Hindlimb muscle (tissue), 1 donor: Measurements from ENCODE around the gene LRP8. TPM values are rescaled to one million over a fixed set of nuclear protein-coding genes. Genes with fewer than 3 reads are reported as not detected.

Experiments used
- DNase-seq: peaks from one replicate; pipeline ENCODE4 v3.0.0-alpha.2; 2013
- polyA plus RNA-seq: library from polyadenylated mRNA; unstranded; fragments of 120-200 nt; gene quantifications from one replicate; pipeline ENCODE4 v1.2.1, GENCODE V29; 2013; ENCODE audit not compliant: insufficient read length

The LRP8 gene
- 6.1 TPM for polyA plus RNA-seq

- DNase-seq, result peak; percentile 73
These were observed at the start of gene LRP8 for GRCh38 chr1:53328009-53328461. Gene LRP8, minus strand, starts transcription at chr1:53328070. Its CDS starts 158 bp downstream, at chr1:53327912.

- no peak for DNase-seq
These were observed 49.6 kb upstream of the LRP8 start for GRCh38 chr1:53377438-53377841.

- DNase-seq, result no peak
These were observed 49.0 kb upstream of the LRP8 start for GRCh38 chr1:53376742-53377437.

GRCh38 chr1:53376041-53376461 lies 48.2 kb upstream of the LRP8 start:
- DNase-seq, result no peak

- DNase-seq, result no peak
These were observed 47.6 kb upstream of the LRP8 start for GRCh38 chr1:53375440-53375839.

- no peak for DNase-seq
These were observed 45.4 kb upstream of the LRP8 start for GRCh38 chr1:53373246-53373645.

- no peak for DNase-seq
These were observed 44.7 kb upstream of the LRP8 start for GRCh38 chr1:53372501-53372951.

- no peak for DNase-seq
These were observed 44.0 kb upstream of the LRP8 start for GRCh38 chr1:53371851-53372250.

- DNase-seq, result no peak
These were observed 43.3 kb upstream of the LRP8 start for GRCh38 chr1:53371121-53371666.

GRCh38 chr1:53370369-53370961 lies 42.6 kb upstream of the LRP8 start:
- no peak for DNase-seq

GRCh38 chr1:53369761-53370160 lies 41.9 kb upstream of the LRP8 start:
- no peak for DNase-seq

GRCh38 chr1:53369034-53369750 lies 41.3 kb upstream of the LRP8 start:
- no peak for DNase-seq

GRCh38 chr1:53368314-53369033 lies 40.6 kb upstream of the LRP8 start:
- no peak for DNase-seq

GRCh38 chr1:53367503-53368313 lies 39.8 kb upstream of the LRP8 start:
- DNase-seq, result no peak

GRCh38 chr1:53366901-53367502 lies 39.1 kb upstream of the LRP8 start:
- no peak for DNase-seq

- DNase-seq, result no peak
These were observed 37.7 kb upstream of the LRP8 start for GRCh38 chr1:53365437-53366063.

GRCh38 chr1:53362851-53363642 lies 35.2 kb upstream of the LRP8 start:
- no peak for DNase-seq

- no peak for DNase-seq
These were observed 34.4 kb upstream of the LRP8 start for GRCh38 chr1:53362270-53362669.

GRCh38 chr1:53361541-53361961 lies 33.7 kb upstream of the LRP8 start:
- DNase-seq, result no peak

GRCh38 chr1:53359934-53360276 lies 32.0 kb upstream of the LRP8 start:
- DNase-seq, result no peak
